ENCODE measurements around the gene SERPINE3.

DNA sequence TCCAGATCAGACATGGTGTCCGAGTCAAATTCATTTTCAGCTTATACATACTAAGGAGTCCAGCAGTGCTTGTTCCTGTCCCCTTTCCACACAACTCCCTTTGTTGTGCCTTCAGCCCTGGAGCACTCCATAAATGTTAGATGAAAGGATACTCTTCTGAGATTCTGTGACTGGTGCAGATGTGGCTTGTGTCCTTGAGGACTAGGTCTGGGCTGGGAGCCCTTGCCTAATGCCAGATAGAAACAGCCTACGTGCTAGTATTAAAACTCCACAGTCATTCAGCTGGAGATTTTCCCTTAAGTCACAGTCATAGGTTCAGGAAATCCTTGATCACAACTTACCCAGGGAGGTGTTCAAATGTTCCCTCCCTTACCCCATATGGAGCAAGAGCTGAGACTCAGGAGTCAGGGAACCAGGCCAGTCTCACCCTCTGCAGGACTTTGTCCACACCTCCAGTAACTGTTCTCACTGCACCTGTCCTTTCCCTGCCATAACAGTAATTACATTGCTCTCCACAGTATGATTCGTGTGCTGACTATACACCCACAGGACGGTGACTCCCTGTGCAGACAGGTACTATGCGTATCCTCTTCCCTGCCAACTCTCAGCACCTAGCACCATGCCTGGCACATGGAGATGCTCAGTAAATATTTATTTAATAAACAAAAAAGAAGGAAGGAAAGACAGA is 15.5 kb upstream of the SERPINE3 start:
- TF ChIP-seq, protein P1, sequence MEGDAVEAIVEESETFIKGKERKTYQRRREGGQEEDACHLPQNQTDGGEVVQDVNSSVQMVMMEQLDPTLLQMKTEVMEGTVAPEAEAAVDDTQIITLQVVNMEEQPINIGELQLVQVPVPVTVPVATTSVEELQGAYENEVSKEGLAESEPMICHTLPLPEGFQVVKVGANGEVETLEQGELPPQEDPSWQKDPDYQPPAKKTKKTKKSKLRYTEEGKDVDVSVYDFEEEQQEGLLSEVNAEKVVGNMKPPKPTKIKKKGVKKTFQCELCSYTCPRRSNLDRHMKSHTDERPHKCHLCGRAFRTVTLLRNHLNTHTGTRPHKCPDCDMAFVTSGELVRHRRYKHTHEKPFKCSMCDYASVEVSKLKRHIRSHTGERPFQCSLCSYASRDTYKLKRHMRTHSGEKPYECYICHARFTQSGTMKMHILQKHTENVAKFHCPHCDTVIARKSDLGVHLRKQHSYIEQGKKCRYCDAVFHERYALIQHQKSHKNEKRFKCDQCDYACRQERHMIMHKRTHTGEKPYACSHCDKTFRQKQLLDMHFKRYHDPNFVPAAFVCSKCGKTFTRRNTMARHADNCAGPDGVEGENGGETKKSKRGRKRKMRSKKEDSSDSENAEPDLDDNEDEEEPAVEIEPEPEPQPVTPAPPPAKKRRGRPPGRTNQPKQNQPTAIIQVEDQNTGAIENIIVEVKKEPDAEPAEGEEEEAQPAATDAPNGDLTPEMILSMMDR (IDR thresholded peaks at IDR 0.05): no peak
- no peak for TF ChIP-seq POLR2A (IDR thresholded peaks at IDR 0.05)

Measured in esophagus squamous epithelium (tissue), 4 donors.